ENCODE results near the gene CCDC188.

CCDC188 gene

GRCh38 chr22:20159076-20159475 lies 8.2 kb upstream of the CCDC188 start:
- no peak for DNase-seq (ENCODE audit: insufficient read length, low spot score)
- no peak for FAIRE-seq
- TF ChIP-seq CTCF (IDR thresholded peaks at IDR 0.05; ENCODE audit: insufficient read depth, missing control alignments): no peak

DNA sequence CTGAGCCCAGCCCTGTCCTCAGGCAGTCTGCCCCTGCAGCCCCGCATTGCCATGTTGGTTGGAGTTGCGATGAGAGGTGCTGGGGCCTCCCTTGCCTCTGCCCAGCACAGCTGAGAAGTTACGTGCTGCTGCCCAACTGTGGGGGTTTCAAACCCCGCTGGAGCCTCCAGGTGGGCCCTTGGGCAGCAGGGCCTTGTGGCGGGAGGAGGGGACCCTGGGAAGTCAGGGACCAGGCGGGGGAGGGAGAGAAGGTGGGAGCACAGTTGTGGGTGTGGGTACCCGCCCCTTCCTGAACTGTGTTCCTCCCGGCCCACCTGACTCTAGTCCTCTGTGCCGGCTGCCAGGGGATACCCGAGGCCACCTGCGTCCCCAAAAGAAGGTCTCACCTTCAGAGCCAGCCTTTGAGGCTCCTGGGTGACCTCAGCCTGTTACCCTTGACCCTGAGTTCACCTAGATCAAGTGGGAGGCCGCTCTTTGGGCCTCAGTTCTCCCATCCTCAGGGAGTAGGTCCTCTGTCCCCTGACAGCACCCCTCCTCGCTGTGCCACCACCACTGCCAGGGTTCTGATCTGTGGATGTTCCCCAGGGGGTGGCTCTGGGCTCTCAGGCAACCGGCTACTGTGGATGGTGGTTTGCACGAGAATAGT lies 7.7 kb upstream of the CCDC188 start:
- no peak for TF ChIP-seq CTCF (IDR thresholded peaks at IDR 0.05; ENCODE audit: insufficient read depth, missing control alignments)
- FAIRE-seq (no peak), DNase-seq (ENCODE audit: insufficient read length, low spot score) (no peak)

- DNase-seq (ENCODE audit: insufficient read length, low spot score) (no peak), FAIRE-seq (no peak)
- TF ChIP-seq CTCF (IDR thresholded peaks at IDR 0.05; ENCODE audit: insufficient read depth, missing control alignments): no peak
Measured at GRCh38 chr22:20157430-20158183, 6.8 kb upstream of the CCDC188 start.

DNA sequence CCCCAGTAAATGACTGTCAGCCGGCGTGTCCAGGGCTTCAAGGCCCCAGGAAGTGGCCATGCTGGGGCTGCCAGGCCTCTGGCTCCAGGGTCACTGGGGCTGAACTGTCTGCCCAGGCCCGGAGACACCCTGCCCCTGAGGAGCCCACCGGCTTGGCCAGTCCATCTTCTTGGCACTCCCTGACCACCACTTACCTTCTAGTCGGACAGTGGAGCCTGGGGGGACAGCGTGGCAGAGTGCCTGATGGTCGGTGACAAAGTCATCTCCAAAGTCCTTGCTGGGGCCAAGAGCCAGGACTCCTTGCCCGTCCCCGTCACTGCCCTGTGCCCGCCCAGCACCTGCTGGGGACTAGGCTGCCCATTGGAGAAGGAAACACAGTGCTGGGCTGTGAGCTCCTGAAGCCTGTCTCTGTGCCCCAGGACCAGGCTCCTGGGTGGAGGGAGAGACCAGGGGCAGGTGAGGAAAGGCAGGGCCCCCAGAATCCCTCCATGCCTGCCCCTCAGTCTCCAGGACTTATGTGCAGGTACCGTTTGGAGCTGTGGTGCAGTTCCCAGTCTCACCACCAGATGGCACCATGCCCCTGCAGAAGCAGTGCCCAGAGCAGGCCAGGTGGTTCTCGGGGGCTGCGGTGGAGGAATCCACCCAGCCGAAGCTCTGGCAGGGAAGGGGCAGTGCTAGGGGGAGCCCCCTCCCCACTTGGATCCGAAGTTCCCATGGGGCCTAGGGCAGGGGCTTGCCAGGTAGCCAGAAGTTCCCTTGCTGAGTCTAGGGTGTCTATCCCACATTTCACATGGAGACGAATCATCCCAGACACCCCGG lies 6.0 kb upstream of the CCDC188 start:
- no peak for FAIRE-seq
- peak; percentile 95 for TF ChIP-seq CTCF (IDR thresholded peaks at IDR 0.05; ENCODE audit: insufficient read depth, missing control alignments)
- peak; percentile 89 for DNase-seq (ENCODE audit: insufficient read length, low spot score)

DNA sequence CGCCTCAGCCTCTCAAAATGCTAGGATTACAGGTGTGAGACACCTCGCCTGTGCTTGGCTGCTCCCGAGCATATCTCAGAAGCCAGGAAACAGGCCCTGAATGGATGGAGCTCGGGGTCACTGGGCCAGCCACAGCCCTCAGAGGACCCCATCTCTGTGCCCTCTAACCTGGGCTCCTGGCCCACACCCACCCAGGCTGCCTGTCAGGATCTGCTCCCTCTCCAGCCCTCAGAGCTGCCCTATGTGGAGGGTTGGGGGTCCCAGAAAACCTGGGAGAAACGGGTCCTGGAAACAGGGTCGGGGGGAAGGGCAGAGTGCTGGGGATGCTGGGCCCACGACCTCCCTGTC lies 5.2 kb upstream of the CCDC188 start:
- TF ChIP-seq CTCF (IDR thresholded peaks at IDR 0.05; ENCODE audit: insufficient read depth, missing control alignments): no peak
- FAIRE-seq: no peak

DNA sequence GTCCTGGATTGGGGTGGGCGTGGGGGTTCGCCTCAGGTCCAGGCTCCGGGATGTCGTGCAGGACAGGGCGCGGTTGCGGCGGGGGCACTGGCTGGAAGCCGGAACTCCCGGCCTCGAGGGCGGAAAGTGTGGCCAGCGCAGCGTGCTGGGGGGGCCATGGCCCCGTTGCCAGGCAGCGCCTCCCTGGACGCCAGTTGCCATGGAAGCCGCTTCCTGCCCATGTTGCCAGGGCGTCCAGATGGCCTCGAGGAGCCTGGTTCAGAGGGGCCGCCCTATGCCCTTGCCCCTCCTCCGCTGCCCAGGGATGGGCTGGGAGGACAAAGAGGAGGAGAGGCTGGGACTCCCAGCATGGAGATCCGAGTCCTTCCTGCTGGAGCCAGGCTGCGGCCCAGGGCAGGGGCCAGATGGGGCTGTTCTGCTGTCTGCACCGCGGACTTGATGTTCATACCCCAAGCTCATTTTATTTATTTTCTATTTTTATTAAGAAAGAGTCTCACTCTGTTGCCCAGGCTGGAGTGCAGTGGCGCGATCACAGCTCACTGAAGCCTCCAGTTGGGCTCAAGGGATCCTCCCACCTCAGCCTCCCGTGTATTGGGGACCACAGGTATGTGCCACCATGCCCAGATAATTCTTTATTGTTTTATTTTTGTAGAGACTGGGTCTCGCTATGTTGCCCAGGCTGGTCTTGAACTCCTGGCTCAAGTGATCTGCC lies 4.6 kb upstream of the CCDC188 start:
- TF ChIP-seq CTCF (IDR thresholded peaks at IDR 0.05; ENCODE audit: insufficient read depth, missing control alignments): no peak
- FAIRE-seq (no peak), DNase-seq (ENCODE audit: insufficient read length, low spot score) (peak; percentile 94)

More for the DNA sequence above, 5.2 kb upstream of the CCDC188 start:
- DNase-seq (ENCODE audit: insufficient read length, low spot score): no peak

Data from D721Med (cell line).